ENCODE measurements around the gene CNPY3.

The CNPY3 gene

DNA sequence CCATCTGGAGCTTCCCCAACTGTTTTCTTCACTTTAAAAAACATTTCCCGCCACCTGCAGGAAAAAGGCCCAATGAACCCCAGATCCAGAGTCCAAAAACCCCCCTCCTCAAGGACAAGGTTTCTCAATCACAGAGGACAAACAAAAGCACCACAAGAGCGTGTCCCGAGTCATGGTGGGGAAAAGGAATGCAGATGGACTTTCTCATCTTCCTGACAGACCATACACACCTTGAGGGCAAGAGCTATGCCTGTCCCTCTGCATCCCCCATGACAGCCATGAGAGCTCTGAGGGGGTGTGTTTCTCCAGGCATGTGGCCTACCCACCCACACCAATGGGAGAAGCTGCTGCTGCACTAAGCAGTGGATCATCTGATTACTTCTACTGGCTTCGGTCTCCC lies 40.7 kb downstream of the CNPY3 start:
- no peaks in the 10 kb centered on the region for H3K4me1 ChIP-seq (ENCODE audit: insufficient read depth, low read length)
- H3K27me3 ChIP-seq (ENCODE audit: insufficient read depth, low read length, poor library complexity): no peaks in the 10 kb centered on the region
- ATAC-seq (ENCODE audit: insufficient read depth, low read depth) (no peak), DNase-seq (no peak)
- H3K4me2 ChIP-seq (ENCODE audit: insufficient read depth, low read length): no peak overlapping the region
- H4K20me1 ChIP-seq (ENCODE audit: insufficient read depth, low read length): 0 out of 2 replicates have a peak, but pooled peaks cover 2% of the 10 kb centered on the region
- no peak overlapping the region for H3K27ac ChIP-seq (ENCODE audit: low read length)
- no peaks in the 10 kb centered on the region for H3K79me2 ChIP-seq (ENCODE audit: insufficient read depth, low read length)
- peaks cover 46% of the 10 kb centered on the region for H3K36me3 ChIP-seq (ENCODE audit: insufficient read depth, low read length)
- no peak overlapping the region for H3K9ac ChIP-seq (ENCODE audit: low read depth, low read length)
- H3K4me3 ChIP-seq (ENCODE audit: low read depth in 1 of 2, low read length in 2 of 2): no peak overlapping the region
- no peaks in the 10 kb centered on the region for H3K9me3 ChIP-seq (ENCODE audit: insufficient read depth, low read length, severe bottlenecking)
- no peak overlapping the region for H2AFZ ChIP-seq (ENCODE audit: low read depth, low read length)
- no peak for TF ChIP-seq EZH2 (IDR thresholded peaks at IDR 0.05; ENCODE audit: borderline replicate concordance, low read depth, low read length, severe bottlenecking)
- no peak for TF ChIP-seq CTCF (IDR thresholded peaks at IDR 0.05; ENCODE audit: borderline replicate concordance, extremely low read depth, low read length, poor library complexity, severe bottlenecking)

GRCh38 chr6:42970871-42971612 lies 41.8 kb downstream of the CNPY3 start:
- Histone ChIP-seq H3K9ac (ENCODE audit: low read depth, low read length) (no peak overlapping the region), H3K4me1 (ENCODE audit: insufficient read depth, low read length) (no peaks in the 10 kb centered on the region), H3K9me3 (ENCODE audit: insufficient read depth, low read length, severe bottlenecking) (no peaks in the 10 kb centered on the region), H3K27ac (ENCODE audit: low read length) (no peak overlapping the region), H3K36me3 (ENCODE audit: insufficient read depth, low read length) (peaks cover 37% of the 10 kb centered on the region), H4K20me1 (ENCODE audit: insufficient read depth, low read length) (0 out of 2 replicates have a peak, but pooled peaks cover 2% of the 10 kb centered on the region), H3K79me2 (ENCODE audit: insufficient read depth, low read length) (no peaks in the 10 kb centered on the region), H3K4me3 (ENCODE audit: low read depth in 1 of 2, low read length in 2 of 2) (no peak overlapping the region), H3K4me2 (ENCODE audit: insufficient read depth, low read length) (no peak overlapping the region), H3K27me3 (ENCODE audit: insufficient read depth, low read length, poor library complexity) (no peaks in the 10 kb centered on the region), H2AFZ (ENCODE audit: low read depth, low read length) (no peak overlapping the region)
- DNase-seq (no peak), ATAC-seq (ENCODE audit: insufficient read depth, low read depth) (no peak; the same call in 2 of the 3 replicates)
- TF ChIP-seq CTCF (IDR thresholded peaks at IDR 0.05; ENCODE audit: borderline replicate concordance, extremely low read depth, low read length, poor library complexity, severe bottlenecking) (no peak), EZH2 (IDR thresholded peaks at IDR 0.05; ENCODE audit: borderline replicate concordance, low read depth, low read length, severe bottlenecking) (no peak)

DNA sequence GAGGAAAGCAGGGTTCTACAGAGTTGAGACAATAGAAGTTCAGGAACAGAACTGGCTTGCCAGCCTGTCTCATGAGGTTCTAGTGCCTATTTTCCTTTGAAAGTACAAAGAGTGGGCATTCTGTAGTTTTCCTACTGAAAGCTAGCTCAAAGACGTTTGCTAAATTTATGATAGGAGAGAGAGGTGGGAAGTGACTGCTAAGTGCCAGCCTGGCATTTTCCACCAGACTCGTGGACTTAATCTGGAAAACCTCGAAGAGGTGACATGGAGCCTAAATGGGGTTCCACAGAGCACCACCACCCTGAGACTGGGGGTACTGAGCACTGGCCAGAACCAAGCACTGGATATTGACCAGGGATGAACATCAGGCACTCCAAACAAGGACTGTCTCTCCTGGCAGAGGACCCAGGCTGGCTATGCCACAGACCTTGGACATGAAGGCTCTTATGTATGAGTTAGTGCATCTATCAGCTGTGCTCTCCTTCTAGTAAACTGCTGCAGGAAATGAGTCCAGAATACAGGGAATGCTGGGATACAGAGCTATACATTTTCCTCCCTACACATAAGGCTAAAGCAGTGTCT lies 42.6 kb downstream of the CNPY3 start:
- H3K4me1 ChIP-seq (ENCODE audit: insufficient read depth, low read length): peaks cover 4% of the 10 kb centered on the region; the same call in 1 of the 2 replicates
- DNase-seq (no peak), ATAC-seq (ENCODE audit: insufficient read depth, low read depth) (no peak)
- no peak for TF ChIP-seq CTCF (IDR thresholded peaks at IDR 0.05; ENCODE audit: borderline replicate concordance, extremely low read depth, low read length, poor library complexity, severe bottlenecking)
- no peak for TF ChIP-seq EZH2 (IDR thresholded peaks at IDR 0.05; ENCODE audit: borderline replicate concordance, low read depth, low read length, severe bottlenecking)
- H3K27ac ChIP-seq (ENCODE audit: low read length): no peak overlapping the region
- H3K9me3 ChIP-seq (ENCODE audit: insufficient read depth, low read length, severe bottlenecking): no peaks in the 10 kb centered on the region
- no peak overlapping the region for H2AFZ ChIP-seq (ENCODE audit: low read depth, low read length)
- H3K4me3 ChIP-seq (ENCODE audit: low read depth in 1 of 2, low read length in 2 of 2): no peak overlapping the region
- H3K27me3 ChIP-seq (ENCODE audit: insufficient read depth, low read length, poor library complexity): no peaks in the 10 kb centered on the region
- peaks cover 30% of the 10 kb centered on the region for H3K36me3 ChIP-seq (ENCODE audit: insufficient read depth, low read length)
- 0 out of 2 replicates have a peak, but pooled peaks cover 2% of the 10 kb centered on the region for H4K20me1 ChIP-seq (ENCODE audit: insufficient read depth, low read length)
- H3K4me2 ChIP-seq (ENCODE audit: insufficient read depth, low read length): no peak overlapping the region
- no peak overlapping the region for H3K9ac ChIP-seq (ENCODE audit: low read depth, low read length)
- H3K79me2 ChIP-seq (ENCODE audit: insufficient read depth, low read length): peaks cover 2% of the 10 kb centered on the region
